GM08714 (cell line): Measurements from ENCODE around the gene CEBPZ.

Experiments
- H3K4me3 ChIP-seq: fragments of 200-500 bp; sonication (Bioruptor generic); 2 replicates; pipeline ENCODE4 v1.5.1; 2014; ENCODE audit warnings: mild to moderate bottlenecking, low read length, inconsistent platforms
- ZNF274 ChIP-seq: IDR thresholded peaks from 2 replicates; pipeline ENCODE4 v1.6.1; 2012; ENCODE audit warnings: mild to moderate bottlenecking, low read depth, low read length

CEBPZ gene

DNA sequence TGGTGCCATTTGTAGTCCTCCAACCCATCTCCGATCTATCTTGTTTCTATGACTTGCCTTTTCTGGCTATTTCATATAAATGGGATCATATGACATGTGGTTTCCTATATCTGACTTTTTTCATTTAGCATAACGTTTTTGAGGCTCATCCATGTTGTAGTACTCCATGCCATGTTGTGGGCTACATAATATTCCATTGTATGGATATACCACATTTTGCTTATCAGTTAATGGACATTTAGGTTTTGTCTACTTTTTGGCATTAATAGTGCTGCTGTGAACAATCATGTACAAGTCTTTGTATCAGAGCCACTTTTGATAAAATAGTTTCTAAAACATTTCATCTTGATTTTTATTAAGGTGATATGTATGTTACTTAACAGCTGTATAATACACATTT, 27.7 kb downstream of the CEBPZ start:
- H3K4me3 ChIP-seq, result no peak overlapping the region
- no peak for TF ChIP-seq ZNF274

DNA sequence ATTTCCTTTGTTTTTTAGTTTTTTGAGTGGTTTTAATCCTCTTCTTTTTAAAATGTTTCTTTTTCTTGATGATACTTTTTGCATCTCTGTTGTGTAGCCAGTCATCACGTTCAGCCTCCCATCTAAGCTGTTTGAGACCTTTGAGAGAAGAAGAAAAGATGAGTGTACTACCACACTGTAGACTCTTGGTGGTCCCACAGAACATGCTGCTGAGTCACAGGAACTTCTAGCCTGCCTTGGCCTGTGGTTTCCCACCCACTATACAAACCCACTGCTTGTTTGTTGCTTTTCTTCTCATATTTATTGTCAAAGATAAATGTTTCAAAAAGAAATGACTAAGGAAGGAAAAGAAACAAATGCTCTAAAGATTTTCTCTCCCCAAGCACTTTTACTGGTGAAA, 29.6 kb downstream of the CEBPZ start:
- no peak overlapping the region for H3K4me3 ChIP-seq
- TF ChIP-seq ZNF274, result no peak

DNA sequence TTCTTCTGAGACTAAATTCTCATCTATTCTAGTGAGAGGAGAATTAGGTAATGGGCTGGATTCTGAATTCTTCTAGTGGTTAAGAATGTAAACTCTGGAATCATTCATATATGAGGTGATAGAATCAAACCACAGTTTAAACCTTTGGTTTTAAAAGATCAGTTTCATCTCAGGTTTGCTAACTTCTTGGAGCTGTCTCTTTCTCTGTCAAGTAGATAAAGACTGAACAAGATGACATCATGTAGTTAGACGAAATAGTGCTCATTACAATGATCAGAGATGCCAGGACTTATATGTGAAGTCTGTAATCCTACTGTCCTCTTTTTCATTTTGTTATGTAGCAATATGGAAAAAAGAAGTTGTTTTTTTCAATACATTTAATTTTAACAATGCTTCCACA, 30.2 kb downstream of the CEBPZ start:
- no peak overlapping the region for H3K4me3 ChIP-seq
- TF ChIP-seq ZNF274, result no peak

- TF ChIP-seq ZNF274, result no peak
- no peak overlapping the region for H3K4me3 ChIP-seq
These were observed 32.7 kb downstream of the CEBPZ start for GRCh38 chr2:37198681-37199065.

DNA sequence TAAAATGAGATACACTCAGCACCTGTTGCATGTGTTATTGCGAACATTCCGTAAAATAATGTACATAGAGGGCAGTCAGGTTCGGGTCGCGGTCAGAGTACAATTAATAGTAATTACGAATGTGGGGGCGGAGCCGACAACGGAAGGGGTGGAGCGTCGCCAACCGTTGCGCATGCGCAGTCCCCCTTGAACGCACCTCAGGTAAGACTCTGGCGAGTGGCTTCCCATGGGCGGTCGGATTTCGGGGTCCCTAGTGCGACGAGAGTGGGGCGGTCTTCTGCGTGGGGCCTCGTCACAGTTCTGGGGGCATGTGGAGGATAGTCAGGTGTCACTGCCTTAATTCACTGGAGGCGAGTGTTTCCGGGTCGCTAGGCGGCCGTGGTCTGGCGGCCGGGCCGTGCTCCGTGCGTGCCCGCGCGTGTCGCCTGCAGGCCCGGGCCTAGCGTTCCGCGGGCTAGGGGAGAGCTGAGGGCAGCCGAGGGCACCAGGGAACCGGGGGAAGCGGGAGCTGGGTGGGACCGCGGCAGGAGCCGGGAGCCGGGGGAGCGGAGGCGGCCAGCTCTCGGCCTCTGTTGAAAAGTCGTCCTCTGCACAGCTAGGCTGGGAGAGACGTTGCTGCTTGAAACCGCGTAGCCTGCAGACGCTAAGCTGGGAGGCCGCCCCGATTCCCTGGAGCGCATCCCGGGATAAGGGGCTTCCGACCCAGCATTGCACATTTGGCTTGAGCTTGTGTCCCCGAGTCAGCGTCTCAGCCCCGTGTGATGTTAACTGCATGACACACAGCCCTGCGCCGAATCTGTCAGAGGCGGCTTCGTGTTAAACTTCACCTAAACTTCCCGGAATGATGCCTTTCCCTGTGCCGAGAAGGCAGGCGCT, 34.8 kb downstream of the CEBPZ start, which contains the start of gene CEBPZOS:
Gene CEBPZOS (plus strand): TSS at position 177 of the 876 bp plus-strand sequence. CDS start 3,209 bp downstream, outside the sequence.
- H3K4me3 ChIP-seq, result peak within 1 kb of the TSS; percentile 74
- no peak for TF ChIP-seq ZNF274

DNA sequence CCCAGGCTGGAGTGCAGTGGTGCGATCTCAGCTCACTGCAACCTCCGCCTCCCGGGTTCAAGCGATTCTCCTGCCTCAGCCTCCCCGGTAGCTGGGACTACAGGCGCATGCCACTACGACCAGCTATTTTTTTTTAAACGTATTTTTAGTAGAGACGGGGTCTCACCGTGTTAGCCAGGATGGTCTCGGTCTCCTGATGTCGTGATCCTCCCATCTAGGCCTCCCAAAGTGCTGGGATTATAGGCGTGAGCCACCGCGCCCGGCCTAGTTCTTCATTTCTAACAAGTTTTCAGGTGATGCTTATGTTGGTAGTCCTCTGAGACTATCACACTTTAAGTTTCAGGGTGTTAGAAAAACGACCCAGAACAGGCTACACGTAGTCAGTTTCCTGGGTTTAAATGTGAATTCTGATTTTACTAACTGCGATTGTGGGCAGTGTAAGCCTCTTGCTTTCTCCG, 35.5 kb downstream of the CEBPZ start:
- H3K4me3 ChIP-seq, result peak overlapping the region; percentile 74

GRCh38 chr2:37192551-37192950, 38.8 kb downstream of the CEBPZ start:
- no peak overlapping the region for H3K4me3 ChIP-seq
- TF ChIP-seq ZNF274, result no peak

GRCh38 chr2:37191747-37192146, 39.6 kb downstream of the CEBPZ start:
- no peak for TF ChIP-seq ZNF274
- no peak overlapping the region for H3K4me3 ChIP-seq

DNA sequence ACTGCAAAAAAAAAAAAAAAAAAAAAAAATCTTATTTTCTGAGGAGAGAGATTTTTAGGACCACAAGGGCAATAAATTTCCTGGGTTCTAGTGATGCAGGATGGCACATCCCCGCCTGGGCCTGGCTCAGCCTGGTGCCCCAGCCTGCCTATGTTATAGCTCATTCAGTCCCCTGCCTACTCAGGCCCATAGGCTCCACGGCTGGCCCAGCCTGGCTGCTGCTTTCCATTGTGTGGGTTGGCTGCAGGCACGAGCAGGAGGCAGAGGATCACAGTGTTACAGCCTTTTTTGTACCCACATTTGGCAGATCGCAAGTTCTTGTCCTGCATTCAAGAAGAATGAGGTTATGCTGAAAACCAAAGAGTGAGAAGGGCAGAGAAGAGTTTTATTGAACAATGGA, 40.1 kb downstream of the CEBPZ start:
- H3K4me3 ChIP-seq, result no peak overlapping the region
- TF ChIP-seq ZNF274, result no peak

DNA sequence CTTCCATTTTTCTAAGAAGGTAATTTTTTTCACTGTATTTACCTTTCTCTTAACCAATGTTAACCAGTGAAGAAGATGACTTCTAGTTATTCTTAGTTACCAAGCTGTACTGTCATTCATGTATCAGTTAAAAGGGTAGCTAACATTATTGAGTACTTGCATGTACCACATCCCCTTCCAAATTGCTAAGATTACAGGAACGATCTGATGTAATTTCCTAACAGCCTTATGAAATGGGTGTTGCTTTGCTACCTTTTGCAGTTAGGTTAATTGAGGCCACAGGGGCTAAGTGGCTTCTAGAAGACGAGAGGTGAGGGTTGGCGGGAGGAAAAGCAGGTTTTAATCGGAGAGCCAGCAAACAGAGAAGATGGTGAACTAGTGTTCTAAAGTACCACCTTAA, 41.1 kb downstream of the CEBPZ start:
- H3K4me3 ChIP-seq, result no peak overlapping the region
- TF ChIP-seq ZNF274, result no peak

GRCh38 chr2:37189452-37190153, 41.8 kb downstream of the CEBPZ start:
- no peak overlapping the region for H3K4me3 ChIP-seq
- no peak for TF ChIP-seq ZNF274

- H3K4me3 ChIP-seq, result no peak within 1 kb of the TSS
- TF ChIP-seq ZNF274, result no peak
These were observed 42.8 kb downstream of the CEBPZ start, which contains the start of gene SULT6B1 for GRCh38 chr2:37188570-37188969. TSS of gene SULT6B1 (minus strand) at chr2:37188670. CDS start at chr2:37188640, 30 bp downstream.

DNA sequence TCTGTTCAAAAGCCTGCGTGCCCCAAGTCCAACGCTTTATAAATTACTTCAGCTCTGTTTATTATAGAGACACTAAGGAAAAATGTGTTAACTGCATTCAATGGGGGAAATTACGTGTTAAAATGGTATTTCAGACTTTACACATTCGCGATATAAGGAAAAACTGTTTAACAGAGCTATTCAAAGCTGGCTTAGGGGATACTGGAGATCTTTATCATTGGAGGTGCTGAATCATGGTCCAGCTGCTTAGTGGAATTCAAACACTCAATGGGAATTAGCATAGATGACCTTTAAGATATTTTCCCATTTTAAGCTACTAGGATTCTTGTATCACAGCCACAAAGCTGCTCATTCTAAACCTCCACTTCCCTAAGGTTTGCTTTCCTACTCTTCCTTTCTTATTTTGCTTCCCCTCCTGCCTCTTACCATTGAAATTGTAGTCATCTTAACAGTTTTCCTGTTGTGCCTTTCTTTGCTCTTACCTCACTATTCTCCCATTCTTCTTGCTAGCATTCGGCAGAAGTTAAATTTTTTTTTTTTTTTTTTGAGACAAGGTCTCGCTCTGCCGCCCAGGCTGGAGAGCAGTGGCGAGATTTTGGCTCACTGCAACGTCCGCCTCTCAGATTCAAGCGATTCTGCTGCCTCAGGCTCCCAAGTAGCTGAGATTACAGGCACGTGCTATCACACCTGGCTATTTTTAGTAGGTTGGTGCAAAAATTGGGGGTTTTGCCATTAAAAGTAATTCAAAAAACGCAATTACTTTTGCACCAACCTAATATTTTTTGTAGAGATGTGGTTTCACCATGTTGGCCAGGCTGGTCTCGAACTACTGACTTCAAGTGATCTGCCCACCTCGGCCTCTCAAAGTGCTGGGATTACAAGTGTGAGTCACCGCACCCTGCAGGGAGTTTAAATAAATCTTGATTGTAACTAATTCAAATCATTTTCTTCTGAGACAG, 49.4 kb downstream of the CEBPZ start:
- no peak overlapping the region for H3K4me3 ChIP-seq
- no peak for TF ChIP-seq ZNF274

GRCh38 chr2:37180640-37181039, 50.8 kb downstream of the CEBPZ start:
- no peak overlapping the region for H3K4me3 ChIP-seq
- TF ChIP-seq ZNF274, result no peak
